Measurements from ENCODE around the gene CNNM3.
A peak's percentile ranks its signal among the peaks of the same experiment; 100 is the strongest.
"Not testable (repeated sequence)": the region's sequence is repeated elsewhere in the genome, so short reads cannot be mapped to it uniquely, and the experiment has no call there.

The CNNM3 gene

DNA sequence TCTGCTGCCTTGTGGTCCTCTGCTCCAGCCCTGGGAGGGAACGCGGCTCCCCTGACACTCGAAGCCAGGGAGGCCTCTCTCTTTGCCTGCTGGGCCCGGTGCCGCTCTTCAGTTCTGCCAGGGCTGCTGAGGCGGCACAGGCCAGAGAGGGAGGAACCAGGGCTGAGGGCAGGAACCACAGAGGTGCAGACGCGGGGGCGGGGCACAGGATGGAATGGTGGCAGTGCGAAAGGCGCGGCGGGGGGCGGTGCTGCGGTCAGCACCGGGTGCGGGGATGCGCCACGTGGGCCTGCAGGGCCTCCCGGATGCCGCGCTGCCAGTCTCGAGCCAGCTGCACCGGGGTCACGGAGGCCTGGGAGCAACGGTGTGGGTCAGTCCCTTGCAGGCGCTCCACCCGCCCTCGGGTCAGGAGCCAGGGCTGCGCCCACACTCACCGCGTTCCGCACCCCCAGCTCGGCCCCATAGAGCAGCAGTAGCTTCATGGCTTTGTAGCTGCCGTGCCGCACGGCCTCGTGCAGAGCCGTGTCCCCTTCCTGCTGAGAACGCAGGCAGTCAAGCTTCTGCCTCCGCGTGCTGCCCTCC is 23.3 kb downstream of the CNNM3 start:
- DNase-seq (ENCODE audit: low read depth in 2 of 2), result peak; percentile 50 to 51

DNA sequence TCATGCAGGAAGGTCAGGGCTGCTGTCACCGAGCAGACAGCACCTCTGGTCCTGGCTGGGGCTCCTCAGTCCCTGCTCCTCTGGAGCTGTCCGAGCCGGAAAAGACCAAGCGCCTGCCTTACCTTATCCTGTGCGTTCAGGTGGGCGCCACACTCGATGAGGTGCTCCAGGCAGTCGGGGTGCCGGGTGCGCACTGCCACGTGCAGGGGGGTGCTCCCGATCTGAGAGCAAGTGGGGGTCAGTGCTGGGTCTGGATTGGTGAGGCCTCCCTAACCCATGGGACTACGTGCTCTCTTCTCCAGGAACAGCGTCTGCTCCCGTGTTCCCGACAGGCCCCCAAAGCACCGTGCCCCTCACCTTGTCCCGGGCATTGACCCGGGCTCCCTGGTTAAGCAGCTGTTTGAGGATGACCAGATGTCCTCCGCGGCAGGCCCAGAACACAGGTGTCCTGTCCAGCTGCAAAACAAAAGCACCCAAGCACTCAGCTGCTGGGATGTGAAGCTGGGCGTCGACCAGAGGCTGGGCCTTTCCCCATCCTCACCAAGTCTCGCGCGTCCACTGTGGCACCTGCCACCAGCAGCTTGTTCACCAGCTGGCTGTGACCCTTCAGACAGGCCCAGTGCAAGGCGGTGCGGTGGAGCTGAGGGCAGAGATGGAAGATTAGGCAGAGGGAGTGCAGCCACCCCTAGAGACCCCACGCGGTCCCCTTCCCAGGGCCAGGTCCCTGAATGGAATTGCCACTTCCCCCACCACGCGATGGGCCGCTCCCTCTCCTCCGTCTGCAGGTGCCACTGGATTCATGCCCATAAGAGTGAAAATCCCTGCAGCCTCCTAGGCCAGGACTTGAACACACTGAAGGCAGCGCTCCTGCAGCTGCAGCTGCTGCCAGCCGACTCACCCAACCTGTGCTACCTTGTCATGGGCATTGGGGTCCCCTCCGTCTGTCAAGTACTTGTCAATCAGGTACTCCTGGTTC is 24.1 kb downstream of the CNNM3 start:
- DNase-seq (ENCODE audit: low read depth in 2 of 2), result no peak

DNA sequence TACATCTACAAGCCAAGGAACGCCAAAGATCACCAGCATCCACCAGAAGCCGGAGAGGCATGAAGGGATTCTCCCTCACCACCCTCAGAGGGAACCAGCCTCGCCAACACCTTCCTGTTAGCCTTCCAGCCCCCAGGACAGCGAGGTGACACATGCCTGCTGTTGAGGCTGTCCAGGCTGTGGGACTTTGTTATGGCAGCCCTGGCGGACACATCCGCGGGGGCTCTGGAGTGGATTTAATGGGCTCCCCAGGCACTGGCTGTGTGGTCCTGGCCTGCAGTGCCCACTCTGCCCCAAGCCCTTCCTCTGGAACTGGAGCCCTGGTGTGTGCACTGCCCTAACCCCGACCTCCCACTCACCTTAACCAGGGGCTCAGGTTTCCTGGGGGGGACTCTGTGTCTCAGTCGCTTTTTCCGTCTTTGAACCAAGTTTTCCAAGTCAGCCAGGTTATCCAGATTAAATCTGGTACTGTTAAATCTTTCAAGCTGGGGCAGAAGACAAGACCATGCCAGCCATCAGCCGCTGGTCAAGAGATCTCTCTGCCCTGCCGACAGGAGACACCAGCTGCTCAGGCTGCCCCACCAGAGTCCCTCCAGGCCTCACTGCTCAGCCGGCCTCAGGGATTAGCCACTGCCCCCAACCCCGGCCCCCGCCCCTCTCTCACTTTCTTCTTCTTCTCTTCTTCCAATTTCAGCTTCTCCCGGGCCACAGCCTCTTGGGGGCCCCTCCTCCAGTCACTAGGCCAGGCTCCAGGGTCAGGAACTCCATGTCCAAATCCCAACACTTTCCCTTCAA is 25.8 kb downstream of the CNNM3 start:
- DNase-seq (ENCODE audit: low read depth in 2 of 2), result no peak

- DNase-seq (ENCODE audit: low read depth in 2 of 2), result no peak
Observed at GRCh38 chr2:96842600-96842999, 26.5 kb downstream of the CNNM3 start.

- no peak for DNase-seq (ENCODE audit: low read depth in 2 of 2)
Observed at GRCh38 chr2:96843538-96844268, 27.6 kb downstream of the CNNM3 start, which contains the start of gene ANKRD23. TSS of gene ANKRD23 (minus strand) at chr2:96844021. CDS start at chr2:96843992, 29 bp downstream.

DNA sequence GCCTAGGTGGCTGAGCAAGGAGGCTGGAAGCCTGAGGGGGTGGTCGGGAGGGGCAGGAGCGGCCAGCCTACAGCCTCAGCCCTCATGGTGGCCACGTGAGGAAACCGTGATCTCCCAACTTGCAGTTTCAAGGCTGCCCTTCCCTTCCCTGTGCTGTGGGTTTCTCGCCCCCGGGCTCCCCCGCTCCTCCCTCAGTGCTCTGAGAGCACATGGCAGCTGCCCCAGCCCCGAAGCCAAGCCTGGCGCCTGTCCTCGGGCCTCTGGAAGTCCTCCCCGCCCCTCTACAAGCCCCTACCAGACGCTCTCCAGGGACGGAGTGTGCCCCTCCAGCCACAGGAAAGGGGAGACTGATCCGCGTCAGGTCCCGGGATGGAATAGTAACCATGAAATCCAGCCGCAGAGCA is 28.3 kb downstream of the CNNM3 start:
- no peak for DNase-seq (ENCODE audit: low read depth in 2 of 2)

GRCh38 chr2:96846825-96847224 is 30.8 kb downstream of the CNNM3 start:
- no peak for DNase-seq (ENCODE audit: low read depth in 2 of 2)

GRCh38 chr2:96847586-96847985 is 31.5 kb downstream of the CNNM3 start:
- DNase-seq (ENCODE audit: low read depth in 2 of 2), result no peak

- DNase-seq (ENCODE audit: low read depth in 2 of 2), result no peak
Observed at GRCh38 chr2:96848264-96848663, 32.2 kb downstream of the CNNM3 start.

DNA sequence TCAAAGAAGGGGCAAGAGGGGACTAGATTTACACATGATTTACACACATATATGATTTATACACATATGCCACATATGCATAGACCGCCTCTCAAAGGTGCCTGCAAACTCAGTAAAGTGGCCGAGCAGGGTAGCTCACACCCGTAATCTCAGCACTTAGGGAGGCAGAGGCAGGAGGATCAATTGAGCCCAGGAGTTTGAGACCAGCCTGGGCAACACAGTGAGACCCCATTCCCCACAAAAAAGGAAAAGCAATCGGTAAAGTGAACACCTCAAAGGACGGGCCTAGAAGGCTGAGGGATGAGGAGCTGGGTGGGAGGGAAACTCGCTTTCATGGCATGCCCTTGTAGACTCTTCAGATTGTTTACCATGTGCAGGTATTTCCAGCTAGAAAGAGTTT is 36.6 kb downstream of the CNNM3 start:
- DNase-seq (ENCODE audit: low read depth in 2 of 2), result no peak

- no peak for DNase-seq (ENCODE audit: low read depth in 2 of 2)
Observed at GRCh38 chr2:96853321-96853720, 37.3 kb downstream of the CNNM3 start.

DNA sequence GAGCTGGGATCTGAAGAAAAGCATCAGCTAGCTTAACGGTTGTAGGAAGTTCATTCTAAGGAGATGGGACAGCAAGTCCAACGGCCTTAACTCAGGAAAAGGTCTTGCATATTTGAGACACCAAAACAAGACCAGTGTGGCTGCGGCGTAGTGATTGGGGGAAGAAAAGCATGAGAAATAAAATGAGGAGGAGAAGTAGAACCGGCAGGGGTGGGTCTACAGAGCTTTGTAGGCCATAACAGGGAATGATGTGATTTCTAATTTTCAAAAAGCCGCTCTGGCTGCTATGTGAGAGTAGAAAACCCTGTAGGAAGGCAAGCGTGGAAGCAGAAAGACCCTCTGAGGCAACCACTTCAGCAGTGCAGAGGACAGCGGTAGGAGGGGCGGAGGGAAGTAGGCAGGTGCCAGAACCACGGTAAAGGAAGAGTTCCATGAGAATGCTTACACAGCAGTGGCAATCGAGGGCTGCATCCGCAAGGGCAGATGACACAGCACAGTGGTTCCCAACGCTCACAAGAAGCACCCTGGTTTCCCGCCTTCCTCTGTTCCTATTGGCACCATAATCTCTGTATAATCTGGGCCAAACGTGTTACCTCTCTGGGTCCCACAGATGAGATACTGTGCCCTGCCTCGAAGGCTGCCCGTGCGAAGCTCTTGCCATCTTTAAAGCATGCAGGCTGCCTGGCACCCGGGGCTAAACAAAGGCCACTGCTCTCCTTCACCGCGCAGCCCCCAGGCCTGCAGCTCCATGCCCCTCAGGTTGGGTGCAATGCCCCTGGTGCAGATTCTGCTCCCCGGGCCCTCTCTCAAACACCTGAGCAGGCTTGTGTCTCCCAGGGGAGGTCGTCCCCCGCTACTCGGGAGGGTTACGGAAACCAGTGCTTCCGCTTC is 41.0 kb downstream of the CNNM3 start:
- no peak for DNase-seq (ENCODE audit: low read depth in 2 of 2)

DNA sequence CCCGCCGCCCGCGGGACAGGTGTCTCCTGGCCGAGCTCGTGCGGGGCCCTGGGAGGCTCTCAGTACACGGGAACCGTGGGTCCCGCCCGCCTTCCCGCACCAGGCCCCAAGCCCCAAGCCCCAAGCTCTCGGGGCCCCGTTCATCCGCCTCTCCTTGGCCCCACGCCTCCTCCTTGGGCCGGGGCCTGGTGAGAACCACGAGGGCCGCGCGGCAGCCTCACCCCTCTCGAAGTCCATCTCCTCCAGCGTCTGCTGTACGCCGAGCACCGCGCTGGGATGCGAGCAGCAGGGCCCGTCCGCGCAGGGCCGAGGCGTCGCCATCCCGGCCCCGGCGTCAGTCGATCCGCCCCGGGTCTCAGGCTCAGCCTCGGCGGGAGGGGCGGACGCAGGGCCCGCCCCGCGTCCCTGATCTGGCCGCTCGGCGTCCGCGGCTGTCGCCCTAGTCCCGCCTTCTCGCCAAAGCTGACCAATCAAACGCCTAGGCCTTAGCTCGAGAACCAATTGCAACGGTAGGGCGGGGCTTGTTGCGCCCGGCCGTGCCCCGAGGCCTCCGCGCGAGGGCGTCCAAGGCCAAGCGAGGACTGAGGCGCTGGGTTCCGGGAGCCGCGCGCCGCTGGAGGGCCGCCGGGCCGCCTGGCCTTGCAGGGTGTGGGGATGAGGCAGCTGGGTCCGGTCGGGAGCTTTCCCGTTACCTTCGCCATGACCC is 41.8 kb downstream of the CNNM3 start, which contains the start of gene ANKRD39:
ANKRD39 (minus strand) TSS at position 350 of the 706 bp plus-strand sequence; CDS start at position 321, 29 bp downstream.
- peak; percentile 95 for DNase-seq (ENCODE audit: low read depth in 2 of 2)

GRCh38 chr2:96859099-96859649 is 43.1 kb downstream of the CNNM3 start:
- DNase-seq (ENCODE audit: low read depth in 2 of 2), result no peak

- no peak for DNase-seq (ENCODE audit: low read depth in 2 of 2)
Observed at GRCh38 chr2:96859681-96860064, 43.6 kb downstream of the CNNM3 start.

- no peak for DNase-seq (ENCODE audit: low read depth in 2 of 2)
Observed at GRCh38 chr2:96860065-96861029, 44.3 kb downstream of the CNNM3 start.

DNA sequence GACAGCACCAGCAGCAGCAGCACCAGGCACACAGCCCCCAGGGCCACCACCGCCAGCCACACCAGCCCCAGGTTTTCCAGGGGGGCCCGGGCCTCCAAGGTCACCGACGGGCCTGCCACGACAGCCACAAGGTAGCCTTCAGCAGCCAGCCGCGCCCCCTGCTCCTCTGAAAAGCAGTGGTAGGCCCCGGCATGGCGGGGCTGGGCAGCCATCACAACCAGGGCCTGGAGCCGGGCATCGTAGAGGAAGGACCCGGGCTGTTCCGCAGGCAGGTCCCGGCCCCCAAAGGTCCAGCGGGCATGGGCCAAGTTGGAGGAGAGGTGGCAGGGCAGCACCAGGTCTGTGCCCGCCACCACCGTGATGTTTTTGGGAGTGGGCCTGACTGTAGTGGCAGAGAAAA is 45.0 kb downstream of the CNNM3 start:
- no peak for DNase-seq (ENCODE audit: low read depth in 2 of 2)

DNA sequence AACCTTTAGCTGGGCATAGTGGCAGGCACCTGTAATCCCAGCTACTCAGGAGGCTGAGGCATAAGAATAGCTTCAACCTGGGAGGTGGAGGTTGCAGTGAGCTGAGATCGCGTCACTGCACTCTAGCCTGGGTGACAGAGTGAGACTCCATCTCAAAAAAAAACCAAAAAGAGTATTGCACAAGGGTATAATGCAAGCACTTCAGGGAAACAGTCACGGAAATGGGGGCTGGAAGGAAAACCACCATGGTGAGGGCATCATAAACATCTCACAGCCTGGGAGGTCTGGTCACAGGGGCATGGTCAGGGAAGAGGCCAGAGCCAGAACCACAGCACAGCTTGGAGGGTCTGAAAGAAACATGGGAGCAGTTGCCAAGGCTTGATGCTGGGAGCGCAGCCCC is 47.0 kb downstream of the CNNM3 start:
- not testable (repeated sequence) for DNase-seq (ENCODE audit: low read depth in 2 of 2)

All from stimulated activated CD8-positive, alpha-beta memory T cell treated with anti-CD3 and anti-CD28 coated beads, Interleukin-7, amount 100 ng/mL, for 1 hour (primary cell).